GM12801 (cell line): ENCODE data around the gene DMRT3.

ENCODE experiments used
- CTCF ChIP-seq: IDR thresholded peaks from one replicate; pipeline ENCODE4 v1.5.1; 2011; ENCODE audit warnings: control low read depth; ENCODE audit not compliant: insufficient read length; ENCODE audit errors: extremely low read depth

DMRT3 gene

GRCh38 chr9:994005-994404 lies 17.6 kb downstream of the DMRT3 start:
- no peak for TF ChIP-seq CTCF

- TF ChIP-seq CTCF, result no peak
Observed at GRCh38 chr9:995192-995591, 18.7 kb downstream of the DMRT3 start.

- TF ChIP-seq CTCF, result no peak
Observed at GRCh38 chr9:995781-996180, 19.3 kb downstream of the DMRT3 start.

GRCh38 chr9:1001838-1002237 lies 25.4 kb downstream of the DMRT3 start:
- no peak for TF ChIP-seq CTCF

- TF ChIP-seq CTCF, result no peak
Observed at GRCh38 chr9:1002678-1003077, 26.2 kb downstream of the DMRT3 start.

- TF ChIP-seq CTCF, result no peak
Observed at GRCh38 chr9:1005043-1005667, 28.7 kb downstream of the DMRT3 start.

GRCh38 chr9:1007312-1007711 lies 30.9 kb downstream of the DMRT3 start:
- TF ChIP-seq CTCF, result no peak
